ENCODE results near the gene MYDGF. TPM values are rescaled to one million over a fixed set of nuclear protein-coding genes. Genes with fewer than 3 reads are reported as not detected.

Gene MYDGF
- total and polyA plus RNA-seq, 4 donors = 85.1 to 222 (median 144) TPM

- TF ChIP-seq FOXA1 (IDR thresholded peaks at IDR 0.05) = no peak
- no peak for TF ChIP-seq JUND (IDR thresholded peaks at IDR 0.05)
- no peak for TF ChIP-seq GABPA (IDR thresholded peaks at IDR 0.05 in 1 of 2, conservative IDR thresholded peaks at IDR 0.05 in 1 of 2)
- no peak for TF ChIP-seq HNF4A (conservative IDR thresholded peaks at IDR 0.05)
Measured at GRCh38 chr19:4622695-4623421, 47.3 kb downstream of the MYDGF start (continued).

GRCh38 chr19:4620675-4621074, 49.5 kb downstream of the MYDGF start:
- H3K4me1 ChIP-seq (ENCODE audit: control insufficient read depth in 4 of 4, insufficient read depth in 4 of 4, low read length in 3 of 4) = peaks cover 0 to 4% (median 0%) of the 10 kb centered on the region in 4 donors
- H3K27ac ChIP-seq (ENCODE audit: low read depth in 1 of 2, low read length in 2 of 2) = no peak overlapping the region
- DNase-seq (ENCODE audit: low spot score) = no peak
- WGBS = 68% methylated on average over 2 of the region's 2 CpGs
- TF ChIP-seq FOXA2 (IDR thresholded peaks at IDR 0.05) (no peak), EGR1 (IDR thresholded peaks at IDR 0.05; ENCODE audit: low read depth in 2 of 2) (no peak), RXRA (IDR thresholded peaks at IDR 0.05) (no peak), HNF4A (conservative IDR thresholded peaks at IDR 0.05) (no peak)
- no peak overlapping the region for H3K9ac ChIP-seq (ENCODE audit: low read depth in 1 of 2, low read length in 2 of 2)
- H3K4me3 ChIP-seq (ENCODE audit: low read depth in 1 of 3, low read length in 3 of 3) = no peak overlapping the region
- no peaks in the 10 kb centered on the region for H3K27me3 ChIP-seq (ENCODE audit: control insufficient read depth in 4 of 4, insufficient read depth in 4 of 4, low read length in 3 of 4)
- no peaks in the 10 kb centered on the region for H3K36me3 ChIP-seq (ENCODE audit: control insufficient read depth in 4 of 4, insufficient read depth in 3 of 4, low read depth in 1 of 4, low read length in 3 of 4)
- H3K9me3 ChIP-seq (ENCODE audit: control insufficient read depth in 4 of 4, low read length in 3 of 4) = no peaks in the 10 kb centered on the region

- no peak overlapping the region for H3K4me3 ChIP-seq (ENCODE audit: low read depth in 1 of 3, low read length in 3 of 3)
- no peaks in the 10 kb centered on the region for H3K36me3 ChIP-seq (ENCODE audit: control insufficient read depth in 4 of 4, insufficient read depth in 3 of 4, low read depth in 1 of 4, low read length in 3 of 4)
- H3K9ac ChIP-seq (ENCODE audit: low read depth in 1 of 2, low read length in 2 of 2) = no peak overlapping the region
- no peak for DNase-seq (ENCODE audit: low spot score)
- no peak overlapping the region for H3K27ac ChIP-seq (ENCODE audit: low read depth in 1 of 2, low read length in 2 of 2)
- H3K9me3 ChIP-seq (ENCODE audit: control insufficient read depth in 4 of 4, low read length in 3 of 4) = no peaks in the 10 kb centered on the region
- no peaks in the 10 kb centered on the region for H3K27me3 ChIP-seq (ENCODE audit: control insufficient read depth in 4 of 4, insufficient read depth in 4 of 4, low read length in 3 of 4)
- peaks cover 0 to 4% (median 0%) of the 10 kb centered on the region in 4 donors for H3K4me1 ChIP-seq (ENCODE audit: control insufficient read depth in 4 of 4, insufficient read depth in 4 of 4, low read length in 3 of 4)
- WGBS = 75% methylated on average over 17 of the region's 17 CpGs
- TF ChIP-seq EGR1 (IDR thresholded peaks at IDR 0.05; ENCODE audit: low read depth in 2 of 2) (no peak), CTCF (IDR thresholded peaks at IDR 0.05; ENCODE audit: low read depth, low read length, missing input control) (no peak), ATF3 (IDR thresholded peaks at IDR 0.05) (no peak), FOXA2 (IDR thresholded peaks at IDR 0.05) (no peak)
Measured at GRCh38 chr19:4619668-4620294, 50.4 kb downstream of the MYDGF start.

- no peak overlapping the region for H3K4me3 ChIP-seq (ENCODE audit: low read depth in 1 of 3, low read length in 3 of 3)
- 55% methylated on average over 6 of the region's 6 CpGs for WGBS
- no peak overlapping the region for H3K9ac ChIP-seq (ENCODE audit: low read depth in 1 of 2, low read length in 2 of 2)
- H3K36me3 ChIP-seq (ENCODE audit: control insufficient read depth in 4 of 4, insufficient read depth in 3 of 4, low read depth in 1 of 4, low read length in 3 of 4) = no peaks in the 10 kb centered on the region
- DNase-seq (ENCODE audit: low spot score) = no peak
- H3K4me1 ChIP-seq (ENCODE audit: control insufficient read depth in 4 of 4, insufficient read depth in 4 of 4, low read length in 3 of 4) = peaks cover 2 to 11% (median 5%) of the 10 kb centered on the region in 4 donors
- TF ChIP-seq RXRA (IDR thresholded peaks at IDR 0.05) = no peak
- no peak for TF ChIP-seq FOXA2 (IDR thresholded peaks at IDR 0.05)
- TF ChIP-seq RAD21 (IDR thresholded peaks at IDR 0.05) = no peak
- no peak for TF ChIP-seq FOXA1 (IDR thresholded peaks at IDR 0.05)
- no peak for TF ChIP-seq JUND (IDR thresholded peaks at IDR 0.05)
- no peak for TF ChIP-seq GABPA (IDR thresholded peaks at IDR 0.05 in 1 of 2, conservative IDR thresholded peaks at IDR 0.05 in 1 of 2)
- no peak for TF ChIP-seq CTCF (IDR thresholded peaks at IDR 0.05; ENCODE audit: low read depth, low read length, missing input control)
- no peak overlapping the region for H3K27ac ChIP-seq (ENCODE audit: low read depth in 1 of 2, low read length in 2 of 2)
- no peaks in the 10 kb centered on the region for H3K27me3 ChIP-seq (ENCODE audit: control insufficient read depth in 4 of 4, insufficient read depth in 4 of 4, low read length in 3 of 4)
- H3K9me3 ChIP-seq (ENCODE audit: control insufficient read depth in 4 of 4, low read length in 3 of 4) = no peaks in the 10 kb centered on the region
Measured at GRCh38 chr19:4618019-4618418, 52.1 kb downstream of the MYDGF start.

Measured in liver (tissue), 9 donors.